GM12873 (cell line): ENCODE data around the gene KYNU.

Source experiments
- CTCF ChIP-seq: IDR thresholded peaks from 2 replicates; pipeline ENCODE4 v1.5.1; 2012; ENCODE audit warnings: low read depth, mild to moderate bottlenecking, moderate library complexity, low read length, control low read depth; ENCODE audit not compliant: insufficient read depth; ENCODE audit errors: missing control alignments

Gene KYNU

GRCh38 chr2:143030127-143030526, 152.7 kb downstream of the KYNU start:
- TF ChIP-seq CTCF = no peak

- TF ChIP-seq CTCF = peak; percentile 79
These were observed 157.0 kb downstream of the KYNU start for GRCh38 chr2:143034292-143035074.

GRCh38 chr2:143051465-143051864, 174.0 kb downstream of the KYNU start:
- no peak for TF ChIP-seq CTCF

GRCh38 chr2:143056550-143056949, 179.1 kb downstream of the KYNU start:
- TF ChIP-seq CTCF = no peak

GRCh38 chr2:143058851-143059250, 181.4 kb downstream of the KYNU start:
- TF ChIP-seq CTCF = no peak

GRCh38 chr2:143063612-143064200, 186.2 kb downstream of the KYNU start:
- TF ChIP-seq CTCF = no peak

GRCh38 chr2:143068094-143068493, 190.6 kb downstream of the KYNU start:
- TF ChIP-seq CTCF = no peak
